Right renal cortex interstitium (tissue), 3 donors: ENCODE results near the gene HECTD1. TPM values are rescaled to one million over a fixed set of nuclear protein-coding genes. Genes with fewer than 3 reads are reported as not detected.
"Not testable (repeated sequence)": the region's sequence is repeated elsewhere in the genome, so short reads cannot be mapped to it uniquely, and the experiment has no call there.

Experiments
- DNase-seq, 3 donors: peaks; one replicate each; pipeline ENCODE4 v3.0.0-alpha.2; 2013; ENCODE audit warnings: low read depth in 3 of 3, low spot score in 2 of 3
- polyA plus RNA-seq, 3 donors: library from polyadenylated mRNA; unstranded; fragments of 120-200 nt; gene quantifications; one replicate each; pipeline ENCODE4 v1.2.1, GENCODE V29; 2013; ENCODE audit not compliant: insufficient read length in 3 of 3

The HECTD1 gene
- polyA plus RNA-seq, 3 donors, result 187 to 204 (median 194) TPM

- no peak for DNase-seq
Observed at GRCh38 chr14:31229009-31229408, 21.4 kb upstream of the HECTD1 start.

- DNase-seq, result no peak
Observed at GRCh38 chr14:31228533-31228932, 20.9 kb upstream of the HECTD1 start.

- DNase-seq, result no peak
Observed at GRCh38 chr14:31224808-31225207, 17.2 kb upstream of the HECTD1 start.

GRCh38 chr14:31223331-31223730, 15.7 kb upstream of the HECTD1 start:
- no peak for DNase-seq

- DNase-seq, result no peak
Observed at GRCh38 chr14:31222834-31223233, 15.2 kb upstream of the HECTD1 start.

- DNase-seq, result no peak
Observed at GRCh38 chr14:31221266-31221665, 13.7 kb upstream of the HECTD1 start.

GRCh38 chr14:31219169-31219568, 11.6 kb upstream of the HECTD1 start:
- no peak for DNase-seq

GRCh38 chr14:31216359-31216758, 8.8 kb upstream of the HECTD1 start:
- no peak for DNase-seq

GRCh38 chr14:31212893-31213292, 5.3 kb upstream of the HECTD1 start:
- no peak for DNase-seq

GRCh38 chr14:31209605-31210004, 2.0 kb upstream of the HECTD1 start:
- no peak for DNase-seq

GRCh38 chr14:31208546-31209424, 1.2 kb upstream of the HECTD1 start:
- no peak for DNase-seq

- peak in 1 of 3 donors; percentile 29 for DNase-seq
Observed at GRCh38 chr14:31207287-31207754, 272 bp downstream of the HECTD1 start.

- peak in 1 of 3 donors; percentile 19 for DNase-seq
Observed at GRCh38 chr14:31206536-31207286, 882 bp downstream of the HECTD1 start.

GRCh38 chr14:31205681-31206535, 1.7 kb downstream of the HECTD1 start:
- peak in 1 of 3 donors; percentile 12 for DNase-seq

GRCh38 chr14:31204593-31205534, 2.7 kb downstream of the HECTD1 start:
- DNase-seq, result no peak

- DNase-seq, result not testable (repeated sequence)
Observed at GRCh38 chr14:31203899-31204592, 3.5 kb downstream of the HECTD1 start.

GRCh38 chr14:31203414-31203742, 4.2 kb downstream of the HECTD1 start:
- no peak for DNase-seq

GRCh38 chr14:31201111-31201510, 6.5 kb downstream of the HECTD1 start:
- DNase-seq, result no peak

- no peak for DNase-seq
Observed at GRCh38 chr14:31200702-31200990, 6.9 kb downstream of the HECTD1 start.
